Dermis microvascular lymphatic vessel endothelial cell (primary cell): ENCODE measurements around the gene CDC20B. TPM values are rescaled to one million over a fixed set of nuclear protein-coding genes. Genes with fewer than 3 reads are reported as not detected.
A peak's percentile ranks its signal among the peaks of the same experiment; 100 is the strongest.
"Not testable (repeated sequence)": the region's sequence is repeated elsewhere in the genome, so short reads cannot be mapped to it uniquely, and the experiment has no call there.

Experiments used
- DNase-seq, 2 donors: peaks; one replicate each; pipeline versions ENCODE4 v3.0.0 to v3.0.0-alpha.2; 2010; ENCODE audit warnings: low read depth in 2 of 2
- total RNA-seq: library from RNA; depleted of rRNA; stranded (reverse); fragments of >200 nt; gene quantifications from 2 replicates; pipeline ENCODE4 v1.2.1, GENCODE V29; 2014

Gene CDC20B
- total RNA-seq, 1 donor from 2014 or later: not detected

DNA sequence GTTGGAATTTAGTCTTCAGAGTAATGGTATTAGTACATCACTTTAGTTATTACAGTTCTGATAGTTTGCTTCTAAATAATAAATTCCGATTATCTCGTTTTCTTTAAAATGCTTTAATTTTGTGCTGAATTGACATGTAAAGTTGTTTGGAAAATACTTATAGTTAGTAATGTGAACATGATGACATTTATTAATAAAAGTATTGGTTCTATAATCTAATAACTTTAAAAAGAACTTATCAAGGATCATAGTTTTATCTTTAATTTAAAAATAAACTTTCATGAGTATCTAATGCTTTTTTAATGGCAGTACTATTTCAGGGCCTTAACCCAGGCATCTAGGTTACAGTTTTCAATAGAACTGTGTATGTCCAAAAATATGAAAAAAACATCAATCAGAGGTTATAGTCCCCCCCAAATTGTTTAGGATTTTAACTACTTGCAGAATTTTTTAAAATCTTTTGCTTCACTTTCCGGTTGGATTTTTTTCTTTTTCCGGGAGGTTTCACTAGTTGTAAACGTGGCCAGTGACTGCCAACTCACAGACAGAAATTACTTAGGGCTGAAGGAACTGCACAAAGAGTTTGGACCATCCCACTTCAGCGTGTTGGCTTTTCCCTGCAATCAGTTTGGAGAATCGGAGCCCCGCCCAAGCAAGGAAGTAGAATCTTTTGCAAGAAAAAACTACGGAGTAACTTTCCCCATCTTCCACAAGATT lies 12.3 kb downstream of the CDC20B start:
- peak in 1 of 2 donors; percentile 96 for DNase-seq

DNA sequence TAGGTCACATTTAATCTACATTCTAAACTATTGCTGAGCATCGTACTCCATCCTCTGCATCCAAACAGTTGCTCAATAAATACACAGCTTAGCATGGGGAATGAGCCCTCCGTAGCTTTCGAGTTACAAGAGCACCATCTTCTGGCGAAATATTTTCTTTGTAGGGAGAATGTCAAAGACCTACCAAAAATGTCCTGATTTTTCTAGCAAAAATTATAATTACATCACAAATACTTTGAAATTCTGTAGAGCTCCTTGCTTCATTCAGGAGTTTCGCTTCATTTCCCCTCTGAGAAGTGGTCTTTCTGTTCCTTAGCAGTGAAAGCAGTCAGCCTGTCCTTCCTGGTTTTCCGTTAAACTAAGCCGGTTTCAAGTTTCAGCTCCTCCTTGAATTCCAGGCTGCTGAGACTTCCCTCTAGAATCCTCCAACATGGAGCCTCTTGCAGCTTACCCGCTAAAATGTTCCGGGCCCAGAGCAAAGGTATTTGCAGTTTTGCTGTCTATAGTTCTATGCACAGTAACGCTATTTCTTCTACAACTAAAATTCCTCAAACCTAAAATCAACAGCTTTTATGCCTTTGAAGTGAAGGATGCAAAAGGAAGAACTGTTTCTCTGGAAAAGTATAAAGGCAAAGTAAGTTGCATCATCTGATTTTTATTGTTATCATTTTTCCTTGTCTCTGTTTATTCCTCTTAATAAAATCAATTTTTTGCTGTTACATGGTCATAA lies 13.0 kb downstream of the CDC20B start, which contains the start of gene GPX8:
GPX8 (plus strand) TSS at position 409 of the 730 bp plus-strand sequence; CDS start at position 431, 22 bp downstream.
- peak; percentile 63 to 88 for DNase-seq

DNA sequence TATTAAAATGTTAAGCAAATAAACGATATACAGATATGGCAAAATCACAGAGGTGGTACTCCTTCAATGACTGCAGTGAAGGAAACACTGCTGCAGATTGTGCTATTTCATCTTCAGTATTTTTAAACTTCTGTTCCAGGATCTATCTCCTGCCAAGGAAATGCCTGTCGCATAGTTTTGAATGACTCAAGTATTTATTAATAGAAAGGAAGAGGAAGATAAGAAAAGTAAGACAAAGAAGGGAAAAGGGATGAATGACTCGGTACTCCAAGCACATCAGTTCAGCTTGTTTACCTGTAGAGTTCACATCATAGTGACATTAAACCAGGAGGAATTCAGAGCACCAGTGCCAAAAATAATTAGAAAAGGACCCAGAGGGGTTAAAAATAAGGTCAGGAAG lies 18.1 kb downstream of the CDC20B start:
- peak in 1 of 2 donors; percentile 89 for DNase-seq

DNA sequence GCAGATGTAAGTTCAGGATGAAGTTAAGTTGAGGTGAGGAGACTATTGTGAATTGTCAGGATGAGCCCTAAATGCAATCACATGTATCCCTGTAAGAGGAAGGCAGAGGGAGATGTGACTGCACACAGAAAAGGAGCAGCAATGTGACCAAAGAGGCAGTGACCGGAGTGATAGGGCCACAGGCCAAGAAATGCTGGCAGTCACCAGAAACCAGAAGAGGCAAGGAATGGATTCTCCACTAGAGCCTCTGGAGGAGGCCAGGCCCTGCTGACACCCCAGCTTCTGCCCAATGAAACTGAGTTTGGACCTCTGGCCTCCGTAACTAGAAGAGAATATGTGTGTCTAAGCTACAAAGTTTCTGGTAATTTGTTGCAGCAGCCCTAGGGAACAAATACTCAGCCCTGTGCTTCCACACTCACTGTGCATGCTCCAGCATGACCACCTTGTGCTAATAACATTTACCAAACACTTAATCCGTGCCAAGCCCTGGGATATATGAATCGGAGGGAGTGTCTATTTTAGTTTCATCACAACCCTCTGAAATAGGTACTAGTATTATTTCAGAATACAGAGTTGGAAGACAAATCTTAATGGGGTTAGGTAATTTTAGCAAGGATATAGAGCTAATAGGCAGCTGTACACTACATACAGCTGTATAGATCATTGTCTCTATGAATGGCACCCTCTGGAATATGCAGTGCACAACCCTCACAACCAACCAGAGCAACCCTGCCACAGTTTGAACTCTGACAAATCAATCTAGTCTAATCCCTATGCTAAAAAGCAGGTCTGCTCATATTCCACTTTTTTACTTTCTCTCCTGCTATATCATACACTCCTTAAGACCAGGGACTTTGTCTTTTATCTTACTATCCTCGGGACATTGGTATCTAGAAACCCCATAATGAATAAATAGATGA lies 20.8 kb downstream of the CDC20B start:
- DNase-seq: peak in 1 of 2 donors; percentile 65

DNA sequence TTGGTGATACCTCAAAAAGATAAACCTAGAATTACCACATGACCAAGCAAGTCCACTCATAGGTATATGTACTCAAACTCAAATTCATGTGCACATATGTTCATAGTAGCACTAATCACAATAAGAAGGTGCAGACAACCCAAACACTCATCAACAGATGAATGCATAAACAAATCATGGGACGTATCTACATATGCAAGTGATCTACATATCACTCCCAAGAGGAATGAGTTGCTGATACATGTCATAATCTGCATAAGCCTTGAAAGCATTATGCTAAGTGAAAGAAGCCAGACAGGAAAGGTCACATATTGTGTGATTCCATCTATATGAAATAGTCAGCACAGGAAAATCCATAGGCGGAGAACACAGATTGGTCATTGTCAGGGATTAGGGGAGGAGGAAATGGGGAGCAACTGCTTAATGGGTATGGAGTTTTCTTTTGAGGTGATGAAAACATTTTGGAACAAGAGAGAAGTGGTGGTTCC lies 23.6 kb downstream of the CDC20B start:
- DNase-seq: no peak

DNA sequence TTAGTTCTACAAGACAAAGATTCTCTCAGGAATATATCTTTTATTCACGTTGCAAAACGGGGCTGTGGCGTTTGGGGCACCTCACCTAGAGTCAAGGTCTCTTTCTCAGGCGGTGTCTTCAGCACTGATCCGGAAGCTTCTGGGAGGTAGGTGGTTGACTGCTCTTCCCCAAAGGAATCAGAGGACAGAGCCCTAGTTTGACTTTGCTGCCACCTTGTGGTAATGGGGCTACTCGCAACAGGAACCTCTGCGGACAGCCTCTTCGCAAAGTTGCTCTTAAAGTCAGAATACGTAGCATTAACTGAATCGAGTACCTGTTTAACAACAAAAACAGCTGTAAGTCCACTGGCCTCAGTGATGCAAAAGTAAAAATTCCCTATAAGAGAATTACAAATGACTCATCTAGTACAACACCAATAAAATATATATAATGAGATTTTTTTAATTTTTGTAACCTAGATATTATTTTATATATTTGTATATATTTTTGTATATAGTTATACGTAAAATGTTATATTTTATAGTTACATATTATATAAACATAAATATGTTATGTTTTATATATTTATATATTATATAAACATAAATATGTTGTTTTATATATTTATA lies 26.3 kb downstream of the CDC20B start:
- DNase-seq: peak; percentile 72 to 85

DNA sequence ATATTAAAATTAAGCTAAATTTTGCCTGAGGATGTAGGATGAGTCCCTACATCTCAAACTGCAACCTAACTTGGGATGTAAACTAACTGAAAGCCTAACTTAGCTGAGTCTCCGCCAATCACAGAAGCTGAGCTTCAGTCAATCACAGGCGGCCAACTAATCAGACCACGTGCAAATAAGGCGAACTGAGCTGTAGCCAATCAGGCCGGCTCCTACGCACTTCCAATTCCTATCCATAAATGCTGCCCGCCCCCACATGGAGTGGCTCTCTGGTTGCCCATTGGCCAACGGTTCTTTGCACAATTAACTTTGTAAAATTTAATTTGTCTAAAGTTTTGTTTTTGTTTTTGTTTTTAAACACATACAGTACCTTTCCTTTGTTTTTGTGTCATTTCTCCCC lies 26.9 kb downstream of the CDC20B start:
- no peak for DNase-seq

DNA sequence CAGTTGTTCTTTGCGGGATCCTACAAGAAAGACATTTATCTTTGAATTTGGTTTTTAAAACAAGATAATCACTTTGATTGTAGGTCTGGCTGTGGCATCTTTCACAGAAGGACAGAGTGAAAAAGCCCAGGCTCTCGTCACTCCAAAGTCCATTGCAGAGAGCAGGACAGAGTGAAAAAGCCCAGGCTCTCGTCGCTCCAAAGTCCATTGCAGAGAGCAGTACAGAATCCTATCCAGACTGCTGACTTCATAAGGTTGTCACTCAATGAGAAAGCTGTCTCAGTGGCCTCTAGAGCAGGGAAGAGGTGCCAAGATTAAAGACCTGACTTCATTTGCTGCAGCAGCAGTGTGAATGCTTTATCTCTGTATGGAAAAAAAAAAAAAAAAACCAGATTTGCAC lies 29.4 kb downstream of the CDC20B start:
- no peak for DNase-seq

DNA sequence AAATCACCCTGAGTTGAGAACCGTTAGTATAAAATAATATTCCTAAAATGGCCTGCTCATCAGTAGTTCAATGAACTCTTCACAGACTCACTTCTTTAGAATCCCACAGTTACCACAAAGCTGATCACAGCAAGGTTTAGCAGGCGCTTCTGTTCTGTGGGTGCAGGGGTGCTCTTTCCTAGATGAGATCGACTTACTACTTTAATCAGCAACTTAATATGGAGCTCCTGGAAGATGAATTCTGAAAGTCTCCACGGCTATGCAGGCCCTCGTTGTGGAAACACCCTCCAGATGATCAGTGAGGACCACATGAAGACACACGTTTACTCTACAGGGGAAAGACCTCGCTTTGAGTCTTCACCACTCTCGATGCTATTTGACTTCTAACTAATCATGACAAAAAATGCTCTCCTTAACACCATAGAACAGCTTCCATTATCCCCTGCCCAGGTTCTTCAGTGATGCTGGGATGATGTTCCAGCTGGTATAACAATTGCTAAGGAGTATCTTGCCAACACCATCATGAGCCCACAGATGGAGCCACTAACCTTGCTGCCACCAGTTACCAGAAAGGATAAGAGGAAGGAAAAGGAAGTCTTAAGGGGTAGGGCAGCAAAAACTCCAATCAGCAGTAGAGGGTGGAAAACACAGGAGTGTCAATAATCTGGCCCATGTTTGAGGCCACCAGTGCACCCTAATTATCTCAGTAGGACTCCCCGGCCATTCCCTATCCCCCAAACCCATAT lies 30.9 kb downstream of the CDC20B start:
- no peak for DNase-seq

DNA sequence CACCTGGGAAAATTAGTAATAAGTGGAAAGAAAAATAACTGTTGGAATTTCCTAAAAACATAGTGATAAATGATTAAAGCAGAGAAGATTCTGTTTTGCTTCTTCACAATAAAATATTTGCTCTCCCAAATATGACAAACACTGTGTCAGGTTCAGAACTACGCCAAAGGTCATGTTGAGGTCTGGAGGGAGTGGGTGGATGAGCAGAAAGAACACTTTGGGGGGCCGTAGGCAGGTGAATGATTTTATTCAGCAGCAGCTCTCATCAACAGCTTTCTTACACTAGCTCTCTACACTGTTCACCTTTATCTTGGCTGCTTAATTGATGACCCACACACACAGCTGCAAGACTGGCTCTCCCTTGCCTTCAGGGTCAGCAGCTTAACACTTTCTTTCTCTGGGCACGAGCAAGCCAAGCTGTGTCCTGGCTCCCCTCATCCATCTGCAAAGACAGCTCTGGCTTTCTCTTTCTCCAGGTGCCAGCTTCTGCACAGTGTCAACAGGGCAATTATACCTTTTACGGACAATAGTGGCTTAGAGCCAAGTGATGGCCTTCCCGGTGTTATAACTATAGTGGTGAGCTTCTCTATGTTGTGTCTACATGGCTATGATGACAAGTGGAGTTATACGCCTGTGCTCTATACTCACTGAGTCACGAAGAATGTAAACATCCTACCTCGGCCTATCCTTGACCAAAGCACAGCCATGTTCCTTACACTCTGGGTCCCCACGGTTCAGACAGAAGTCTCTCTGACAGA lies 31.9 kb downstream of the CDC20B start:
- DNase-seq: peak; percentile 29 to 39

DNA sequence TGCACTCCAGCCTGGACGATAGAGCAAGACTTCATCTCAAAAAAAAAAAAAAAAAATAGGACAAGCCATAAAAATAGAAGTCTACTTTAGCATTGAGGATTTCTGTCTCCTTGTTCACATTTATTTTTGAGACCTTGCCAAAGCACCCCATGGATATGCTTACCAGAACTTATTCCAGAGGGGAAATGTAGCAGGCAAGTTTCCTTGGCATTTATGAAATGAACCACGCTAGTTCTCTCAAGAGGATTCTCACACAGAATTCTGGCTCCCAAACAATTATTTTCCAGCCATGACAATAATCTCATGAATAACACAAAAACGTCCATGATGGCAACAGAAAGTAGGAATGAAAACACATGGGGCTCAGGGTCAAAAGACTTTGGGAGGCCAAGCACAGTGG lies 36.5 kb downstream of the CDC20B start:
- no peak for DNase-seq

DNA sequence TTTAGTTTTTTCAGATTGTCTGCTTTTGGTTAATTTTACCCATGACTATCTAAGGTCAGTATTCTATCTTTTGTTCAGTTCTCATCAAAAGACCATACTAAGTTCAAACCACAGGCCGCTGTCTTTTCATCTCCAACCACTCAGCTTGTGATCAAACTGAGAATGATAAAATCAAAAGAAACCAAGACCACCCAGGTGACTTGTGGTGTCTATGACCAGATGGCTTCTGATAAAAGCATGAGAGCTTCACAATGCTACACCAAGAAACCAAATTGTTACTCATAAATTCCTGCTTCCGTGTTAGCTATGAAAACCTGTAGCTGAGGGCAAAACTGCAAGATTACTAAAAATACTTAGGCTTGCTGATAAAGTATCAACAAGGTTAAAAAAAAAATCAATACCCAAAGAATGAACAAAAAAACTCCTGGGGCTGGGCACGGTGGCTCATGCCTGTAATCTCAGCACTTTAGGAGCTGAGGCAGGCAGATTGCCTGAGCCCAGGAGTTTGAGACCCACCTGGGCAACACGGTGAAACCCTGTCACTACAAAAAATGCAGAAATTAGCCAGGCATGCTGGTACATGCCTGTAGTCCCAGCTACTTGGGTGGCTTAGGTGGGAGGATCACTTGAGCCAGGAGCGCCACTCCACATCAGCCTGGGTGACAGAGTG lies 38.8 kb downstream of the CDC20B start:
- DNase-seq: no peak

DNA sequence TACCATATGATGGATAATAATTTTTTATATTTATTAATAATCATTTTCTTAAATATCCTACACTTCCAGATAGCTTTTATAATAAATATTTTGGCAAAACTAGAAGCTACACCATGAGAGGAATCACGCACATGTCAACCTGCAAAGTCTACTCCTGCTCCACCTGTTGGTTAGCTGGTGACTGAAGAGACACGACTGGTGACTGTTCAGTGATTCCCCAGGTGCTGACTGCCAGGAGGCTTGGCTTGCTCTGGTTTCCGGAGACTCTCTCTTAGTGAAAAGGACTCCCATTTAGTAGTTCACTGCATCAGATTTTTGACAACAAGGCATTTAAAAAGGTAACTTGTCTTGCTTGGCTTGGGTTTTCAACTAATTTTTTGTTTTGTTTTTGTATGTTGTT lies 49.6 kb downstream of the CDC20B start:
- DNase-seq: no peak

DNA sequence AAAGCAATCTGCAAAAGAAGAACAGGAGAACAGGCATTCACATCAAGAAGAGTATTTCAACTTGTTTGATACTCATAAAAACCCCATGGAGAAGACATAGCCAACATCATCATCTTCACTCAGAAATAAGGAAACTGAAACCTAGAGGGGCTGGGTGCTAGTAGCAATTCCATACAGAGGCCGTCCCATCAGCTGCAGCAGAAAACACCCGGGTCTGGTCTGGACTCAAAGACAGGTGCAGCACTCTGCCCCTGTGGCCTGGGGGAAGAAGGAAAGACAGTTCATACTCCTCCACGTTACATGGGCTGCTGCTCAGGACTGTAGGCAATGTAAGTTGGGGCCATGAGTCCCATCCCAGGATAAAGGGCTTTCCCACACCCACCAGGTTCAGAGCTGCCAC lies 58.9 kb downstream of the CDC20B start:
- DNase-seq: no peak

DNA sequence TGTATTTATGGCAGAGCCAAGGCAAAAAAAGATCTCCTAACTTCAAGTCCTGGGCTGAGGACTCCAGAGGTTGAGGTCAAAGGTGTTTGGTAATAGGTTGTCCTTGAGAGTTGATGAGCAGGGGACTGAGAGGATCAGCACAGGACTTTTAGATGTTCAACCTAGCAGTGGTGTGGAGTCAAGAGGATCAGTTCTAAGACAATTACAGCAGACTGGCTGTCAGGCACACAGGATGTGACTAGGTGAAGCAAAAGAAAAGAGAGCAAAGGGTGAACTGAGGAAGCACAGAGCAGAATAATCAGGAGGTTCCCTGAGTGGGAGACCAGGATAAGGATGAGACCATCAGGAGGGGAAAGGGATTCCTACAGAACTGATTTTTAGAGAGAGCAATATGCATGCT lies 59.6 kb downstream of the CDC20B start:
- no peak for DNase-seq

DNA sequence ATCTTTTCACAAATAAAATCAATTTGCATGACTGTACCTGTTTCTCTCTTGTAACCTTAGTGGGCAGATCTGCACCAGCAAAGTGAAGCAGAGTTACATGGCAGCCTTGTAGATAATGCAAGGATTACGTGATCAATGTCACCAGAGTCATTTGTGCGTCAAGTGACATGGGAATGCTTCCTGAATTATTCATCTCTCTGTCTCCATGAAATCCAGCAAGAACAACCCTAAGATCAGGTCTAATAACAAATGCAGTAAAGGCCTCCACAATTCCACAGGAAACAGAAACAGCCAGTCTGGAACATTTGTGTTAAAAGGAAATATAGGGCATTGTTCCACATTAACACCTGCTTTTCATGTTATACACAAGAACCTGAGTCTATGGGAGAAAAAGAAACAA lies 62.8 kb downstream of the CDC20B start:
- peak; percentile 48 to 85 for DNase-seq

DNA sequence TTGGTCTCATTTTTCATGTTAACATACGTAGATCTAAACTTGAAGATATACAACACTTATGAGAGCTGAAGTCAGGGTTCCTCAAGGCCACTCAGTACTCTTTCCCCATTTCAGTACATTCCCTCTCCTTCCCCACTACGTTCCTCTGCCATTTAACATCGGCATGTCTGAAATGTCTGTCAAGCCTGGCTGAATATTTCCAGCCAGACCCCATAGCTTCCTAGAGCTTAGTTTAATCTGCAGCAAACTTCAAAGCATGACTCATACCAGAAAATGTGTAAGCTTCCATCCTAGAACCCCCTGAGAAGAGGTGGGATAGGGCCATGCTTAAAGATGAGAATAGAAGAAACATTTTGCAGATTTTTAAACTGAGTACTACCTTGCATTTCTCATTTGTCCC lies 64.3 kb downstream of the CDC20B start:
- DNase-seq: no peak

DNA sequence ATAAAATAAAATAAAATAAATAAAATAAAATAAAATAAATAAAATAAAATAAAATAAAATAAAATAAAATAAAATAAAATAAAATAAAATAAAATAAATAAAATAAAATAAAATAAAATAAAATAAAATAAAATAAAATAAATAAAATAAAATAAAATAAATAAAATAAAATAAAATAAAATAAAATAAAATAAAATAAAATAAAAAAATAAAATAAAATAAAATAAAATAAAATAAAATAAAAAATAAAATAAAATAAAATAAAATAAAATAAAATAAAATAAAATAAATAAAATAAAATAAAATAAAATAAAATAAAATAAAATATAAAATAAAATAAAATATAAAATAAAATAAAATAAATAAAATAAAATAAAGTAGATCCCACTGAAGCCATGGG lies 67.0 kb downstream of the CDC20B start:
- DNase-seq: not testable (repeated sequence)
